ELR (cell line): ENCODE data around the gene SLC6A8.

Source experiments
- DNase-seq: peaks from one replicate; pipeline ENCODE4 v3.0.0-alpha.2; 2015; ENCODE audit warnings: low read depth

The SLC6A8 gene

DNA sequence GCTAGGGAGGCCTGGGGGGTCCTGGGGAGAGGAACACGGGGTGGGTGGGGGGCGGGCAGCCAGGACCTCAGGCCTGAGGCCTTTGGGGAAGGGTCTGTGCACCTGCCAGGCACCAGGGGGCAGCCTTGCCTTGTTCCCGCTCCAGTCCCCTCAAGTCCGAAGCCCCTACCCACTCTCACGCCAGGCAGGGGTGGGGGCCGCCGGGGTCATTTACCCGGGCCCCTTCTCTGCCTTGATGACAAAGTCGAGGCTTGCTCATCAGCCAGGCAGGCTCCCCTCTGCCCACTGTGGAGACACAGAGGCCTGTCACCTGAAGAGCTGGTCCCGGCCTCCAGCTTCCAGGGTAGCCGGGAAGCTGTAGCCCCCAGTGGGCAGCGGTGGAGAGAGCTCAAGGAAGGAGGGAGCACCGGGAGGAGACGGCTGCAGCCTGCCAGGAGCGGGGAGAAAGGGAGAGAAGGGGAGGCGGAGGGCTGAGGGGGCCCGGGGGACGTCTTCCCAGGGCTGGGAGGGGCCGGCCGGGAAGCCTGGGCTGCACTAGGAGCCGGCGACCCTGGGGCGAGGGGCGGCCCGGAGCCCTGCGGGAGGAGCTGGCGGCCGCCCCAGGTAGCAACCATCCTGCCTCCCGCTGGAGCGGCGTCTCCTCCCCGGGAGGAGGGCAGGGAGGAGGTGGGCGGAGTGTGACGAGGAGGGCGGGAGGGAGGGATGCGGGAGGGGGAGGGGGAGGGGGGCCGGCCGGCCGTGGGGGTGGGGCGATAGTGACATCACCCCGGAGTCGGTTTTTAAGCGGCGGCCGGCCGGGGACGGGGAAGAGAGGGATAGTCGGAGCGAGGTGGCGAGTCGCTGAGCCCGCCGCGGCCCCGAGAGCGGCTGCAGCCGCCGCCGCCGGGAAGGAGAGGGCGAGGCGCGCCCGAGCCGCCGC is at the start of gene SLC6A8:
SLC6A8 (plus strand) TSS at position 806 of the 919 bp plus-strand sequence. CDS start 649 bp downstream, outside the sequence.
- peak; percentile 72 for DNase-seq

DNA sequence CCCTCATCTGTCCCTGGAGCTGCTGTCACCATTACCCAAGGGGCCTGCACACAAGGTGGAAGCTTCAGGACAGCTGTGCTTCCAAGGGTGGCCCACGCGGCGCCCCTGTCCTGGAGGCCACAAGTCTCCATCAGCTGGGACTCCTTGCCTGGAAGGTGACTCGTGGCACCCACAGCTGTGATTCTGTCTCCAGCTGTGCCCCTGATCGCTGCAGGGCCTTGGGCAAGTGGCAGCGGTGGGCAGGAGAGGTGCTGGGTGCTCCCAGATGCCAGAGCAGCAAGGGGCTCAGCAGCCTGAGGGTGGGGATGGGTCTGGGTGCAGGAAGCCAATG is 49.7 kb upstream of the SLC6A8 start:
- DNase-seq: no peak

DNA sequence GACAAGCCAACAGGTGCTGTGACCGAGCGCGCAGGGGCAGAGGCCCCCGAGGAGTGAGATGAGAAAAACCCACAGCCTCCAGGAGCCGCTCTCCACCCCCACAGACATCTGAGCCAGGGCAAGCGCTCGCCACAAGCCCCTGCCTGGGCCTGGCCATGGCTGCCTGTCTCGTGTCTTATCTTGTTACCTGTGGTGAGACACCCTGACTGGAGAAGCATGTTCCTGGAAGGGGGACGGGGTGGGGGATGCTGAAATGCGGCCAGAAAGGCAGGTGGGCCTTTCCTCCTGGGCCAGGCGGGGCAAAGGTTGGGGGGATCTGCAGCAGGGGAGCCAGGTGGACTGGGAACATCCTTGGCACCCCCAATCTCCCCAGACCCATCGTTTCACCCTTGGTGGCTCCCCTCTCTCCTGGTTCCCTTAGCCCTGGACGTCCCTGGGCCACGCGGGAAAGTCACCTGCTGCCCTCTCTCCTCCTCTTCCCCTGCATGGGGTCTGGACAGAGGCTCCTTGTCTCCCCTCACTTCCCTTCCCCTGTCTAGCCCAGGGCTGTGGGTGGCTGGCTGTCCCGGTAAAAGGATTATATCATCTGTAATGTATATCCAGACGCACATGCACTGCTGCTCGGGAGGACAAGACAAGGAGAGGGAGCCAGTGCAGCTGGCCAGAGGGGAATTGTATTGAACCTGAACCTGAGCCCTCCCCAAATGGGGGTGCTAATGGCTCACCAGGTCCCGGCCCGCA is 49.1 kb upstream of the SLC6A8 start:
- no peak for DNase-seq

DNA sequence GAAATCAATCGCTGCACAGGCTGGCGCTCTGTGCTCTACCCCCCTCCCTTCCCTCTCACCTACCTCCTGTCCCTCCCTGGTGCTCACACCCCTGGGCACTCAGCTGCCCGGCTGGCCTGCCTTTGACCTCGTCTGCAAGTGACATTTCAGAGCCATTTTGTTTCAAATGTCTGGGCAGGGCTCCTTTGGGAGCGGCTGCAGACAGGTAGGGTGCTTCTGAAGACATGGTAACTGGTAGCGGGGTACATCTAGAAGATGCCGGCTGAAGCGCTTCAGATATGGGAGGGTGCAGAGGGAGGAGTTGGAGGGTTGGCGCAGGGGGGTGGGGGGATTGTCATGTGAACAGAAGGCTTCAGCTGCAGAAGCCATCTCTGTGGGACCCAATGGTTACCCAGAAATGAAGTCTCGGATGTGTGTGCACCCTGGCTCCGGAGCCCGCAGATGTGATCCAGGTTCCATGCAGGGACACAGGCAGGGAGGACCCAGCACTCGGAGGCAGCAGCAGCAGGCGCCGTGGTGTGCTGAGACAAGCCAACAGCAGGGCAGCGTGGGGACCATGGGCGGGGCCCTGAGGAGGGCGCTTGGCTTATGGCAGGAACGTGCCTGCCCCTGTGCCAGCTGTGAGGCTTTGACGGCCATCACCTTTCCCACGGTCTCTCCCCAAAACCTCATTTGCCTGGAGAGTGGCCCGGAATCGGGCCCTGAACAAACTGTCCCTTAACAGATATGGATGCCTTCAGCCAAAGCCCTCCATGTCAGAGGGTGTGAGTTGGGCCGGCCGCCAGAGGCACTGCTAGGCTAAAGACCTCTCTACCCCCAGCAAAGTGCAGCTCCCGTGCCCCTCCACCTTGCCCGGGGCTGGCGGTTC is 48.3 kb upstream of the SLC6A8 start:
- no peak for DNase-seq

DNA sequence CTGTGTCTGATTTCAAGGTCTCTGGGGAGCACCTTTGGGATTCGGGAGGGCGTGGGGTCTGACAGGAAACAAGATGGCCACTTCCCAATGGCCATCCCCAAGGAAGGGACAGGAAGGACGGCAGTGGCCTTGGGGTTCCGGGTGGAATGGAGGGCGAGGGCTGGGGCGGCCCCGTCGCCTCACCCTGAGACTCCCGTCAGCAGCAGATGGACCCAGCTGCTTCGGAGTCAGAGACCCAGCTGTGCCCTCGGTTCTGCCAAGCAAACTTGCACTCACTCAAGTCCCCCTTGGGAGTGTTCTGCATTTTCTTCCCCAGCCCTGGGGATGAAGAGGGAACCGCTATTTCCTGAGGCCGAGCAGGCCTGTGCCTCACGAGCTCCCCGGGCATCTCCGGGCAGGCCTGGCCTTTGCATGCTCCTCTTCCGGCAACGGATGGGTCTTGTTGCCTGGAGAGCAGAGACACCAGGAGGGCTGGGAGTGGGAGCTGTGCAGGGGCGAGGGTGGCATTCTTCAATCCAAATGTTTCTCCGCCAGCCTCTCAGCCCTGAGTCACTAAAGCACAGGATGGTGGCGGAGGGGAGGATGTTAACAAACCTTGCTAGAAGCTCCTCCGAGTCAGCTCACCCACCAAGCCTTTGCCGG is 47.6 kb upstream of the SLC6A8 start:
- DNase-seq: no peak

DNA sequence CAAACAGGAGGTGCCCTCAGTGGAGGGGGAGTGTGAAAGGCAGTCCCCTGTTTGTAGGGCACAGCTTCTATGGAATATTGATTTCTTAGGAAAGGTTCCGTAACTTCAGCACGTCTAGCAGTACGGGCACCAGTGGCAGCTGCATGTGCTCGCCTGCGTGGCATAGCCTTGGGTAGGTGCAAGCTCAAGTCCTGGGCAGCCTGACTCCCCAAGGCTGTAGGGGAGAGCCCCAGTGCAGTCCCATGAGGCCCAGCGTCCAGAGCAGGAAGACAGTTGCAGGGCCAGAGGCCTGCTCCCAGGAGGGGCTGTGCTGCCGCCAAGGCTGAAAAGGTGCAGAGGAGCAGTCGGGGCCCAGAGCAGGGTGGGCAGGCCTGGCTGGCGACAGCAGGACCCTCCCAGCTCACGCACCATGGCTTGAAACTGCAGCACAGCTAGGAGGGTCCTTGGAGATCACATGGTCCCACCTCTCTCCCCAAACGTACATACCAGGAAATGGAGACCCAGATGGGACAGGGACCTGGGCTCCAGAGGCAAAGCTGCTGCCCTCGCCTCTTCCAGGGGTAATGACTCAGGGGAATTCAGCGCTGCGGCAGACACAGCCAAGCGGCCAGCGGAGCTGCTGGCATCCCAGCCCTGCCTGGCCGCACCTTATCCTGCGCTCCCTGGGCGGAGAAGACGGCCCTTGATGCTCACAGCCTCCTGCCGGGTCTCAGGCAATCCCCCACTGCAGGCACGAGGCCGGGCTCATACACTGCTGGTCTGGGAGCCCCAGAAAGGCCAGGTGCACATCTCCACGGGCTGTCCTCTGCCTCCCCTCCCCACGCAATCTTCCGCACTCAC is 46.8 kb upstream of the SLC6A8 start:
- no peak for DNase-seq

DNA sequence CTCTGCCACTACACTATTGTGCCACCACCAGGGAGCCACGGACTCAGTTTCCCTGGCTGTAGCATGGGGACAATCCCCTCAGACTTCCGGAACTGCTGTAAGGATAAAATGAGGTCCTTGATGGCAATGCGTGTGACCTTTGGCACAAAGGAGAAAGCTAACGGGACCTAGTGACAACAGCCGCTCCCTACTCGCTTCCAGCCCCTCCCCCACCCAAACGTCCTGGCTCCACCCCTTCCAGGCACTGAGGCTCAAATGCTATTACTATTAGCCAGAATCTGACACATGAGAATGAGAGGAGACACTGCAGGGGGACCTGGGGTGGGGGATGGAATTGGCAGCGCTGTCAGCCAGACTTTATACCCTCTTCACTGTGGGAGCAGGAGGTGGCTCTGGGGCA is 46.1 kb upstream of the SLC6A8 start:
- DNase-seq: no peak

DNA sequence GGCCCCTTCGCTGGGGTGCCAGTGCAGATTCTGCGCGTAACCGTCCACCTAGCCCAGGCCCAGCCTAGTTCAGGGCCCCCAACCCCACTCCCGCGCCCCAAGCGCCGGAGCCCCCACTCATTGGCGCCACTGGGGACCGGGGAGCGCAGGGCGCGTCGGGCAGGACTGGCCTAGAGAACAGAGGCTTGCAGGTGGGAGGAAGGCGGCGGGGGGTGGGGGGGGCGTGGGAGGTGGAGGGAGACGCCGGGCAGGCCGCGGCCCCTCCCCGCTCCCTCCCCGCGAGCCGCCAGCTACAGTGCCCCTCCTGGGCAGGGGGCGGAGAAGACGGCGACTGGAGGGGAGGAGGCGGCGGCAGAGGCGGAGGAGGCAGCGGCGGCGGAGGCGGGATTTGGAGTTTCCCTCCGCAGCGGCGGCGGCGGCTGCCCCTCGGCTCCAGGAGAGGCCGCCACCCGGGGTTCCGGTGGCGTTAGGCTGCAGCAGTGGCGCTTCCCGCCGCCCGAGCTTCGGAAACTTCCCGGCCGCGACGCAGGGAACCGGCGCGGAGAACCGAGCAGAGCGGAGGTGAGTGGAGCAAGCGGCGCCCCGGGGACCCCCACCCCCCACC is 45.6 kb upstream of the SLC6A8 start:
- no peak for DNase-seq

DNA sequence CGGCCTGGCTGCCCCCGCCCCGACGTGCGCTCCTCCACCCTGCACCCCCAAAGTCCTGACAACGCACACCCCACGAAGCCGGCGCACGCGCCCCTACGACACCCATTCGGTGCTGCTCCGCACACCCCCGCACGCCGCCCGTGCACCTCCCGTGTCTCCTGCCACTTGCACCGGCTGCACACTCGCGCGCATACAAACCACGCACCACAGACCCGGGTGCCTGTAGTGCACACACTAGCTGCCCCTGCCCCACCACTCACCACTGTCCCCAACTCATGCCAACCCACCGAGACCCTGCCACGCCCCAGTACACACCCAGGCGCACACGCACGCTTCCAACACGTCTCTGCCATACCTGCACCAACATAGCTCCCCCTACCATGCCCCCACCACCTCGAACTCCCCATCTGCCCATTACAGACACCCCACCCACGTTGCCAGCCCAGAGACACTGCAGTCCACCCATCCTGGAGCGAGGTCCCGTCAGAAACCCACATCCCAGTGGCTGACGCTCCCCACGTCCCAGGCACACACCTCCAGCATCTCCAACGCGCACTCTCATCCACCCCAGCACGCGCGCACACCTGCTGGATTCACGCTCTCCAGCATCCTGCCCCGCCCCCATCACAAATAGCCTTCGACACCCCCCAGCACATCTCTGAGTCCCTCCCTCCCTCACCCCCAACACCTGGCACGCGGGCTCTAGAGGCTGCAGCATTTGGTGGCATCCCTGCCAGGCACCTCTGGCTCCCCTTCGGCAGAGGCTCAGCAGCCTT is 44.9 kb upstream of the SLC6A8 start:
- DNase-seq: no peak

DNA sequence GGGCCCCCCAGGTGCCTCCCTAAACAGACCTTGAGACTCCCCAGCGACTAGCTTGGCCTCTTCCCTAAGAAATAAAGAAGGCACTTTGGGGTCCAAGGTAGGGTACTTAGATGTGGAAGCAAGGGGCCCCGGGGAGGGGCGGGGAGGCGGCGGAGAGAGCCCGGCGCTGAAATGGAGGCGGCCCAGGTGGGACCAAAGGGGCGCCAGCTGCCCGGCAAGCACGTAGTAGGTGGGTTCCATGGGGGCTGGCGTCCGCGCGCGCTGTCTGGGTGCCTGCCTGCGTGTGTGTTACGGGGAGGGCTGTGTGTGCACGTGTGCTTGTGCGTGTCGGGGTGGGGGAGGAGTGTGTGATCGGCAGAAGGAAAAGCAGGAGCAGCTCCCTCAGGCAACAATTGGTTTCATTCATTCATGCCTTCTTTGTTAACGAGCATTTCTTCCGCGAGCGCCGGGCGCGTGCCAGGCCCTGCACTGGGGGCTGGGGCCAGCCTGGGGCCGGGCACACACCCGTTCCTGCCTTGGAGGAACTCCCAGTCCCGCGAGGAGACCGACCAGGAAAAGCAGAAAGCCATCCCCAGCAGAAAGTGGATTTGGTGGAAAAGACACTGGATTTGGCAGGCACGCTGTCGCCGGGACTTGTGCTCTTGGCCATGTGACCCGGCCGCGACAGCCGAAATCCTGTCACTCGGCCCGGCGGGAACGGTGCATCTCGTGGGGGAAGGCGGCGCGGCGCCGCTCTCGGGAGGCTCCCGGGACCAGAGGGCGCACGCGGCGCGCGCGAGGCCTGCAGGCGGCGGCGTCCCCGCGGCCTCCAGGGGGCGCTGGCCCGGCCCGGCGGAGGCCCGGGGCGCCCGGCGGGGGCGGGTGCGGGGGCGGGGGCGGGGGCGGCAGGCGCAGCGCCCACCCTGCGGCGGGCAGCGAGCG is 44.0 kb upstream of the SLC6A8 start:
- peak; percentile 13 for DNase-seq

DNA sequence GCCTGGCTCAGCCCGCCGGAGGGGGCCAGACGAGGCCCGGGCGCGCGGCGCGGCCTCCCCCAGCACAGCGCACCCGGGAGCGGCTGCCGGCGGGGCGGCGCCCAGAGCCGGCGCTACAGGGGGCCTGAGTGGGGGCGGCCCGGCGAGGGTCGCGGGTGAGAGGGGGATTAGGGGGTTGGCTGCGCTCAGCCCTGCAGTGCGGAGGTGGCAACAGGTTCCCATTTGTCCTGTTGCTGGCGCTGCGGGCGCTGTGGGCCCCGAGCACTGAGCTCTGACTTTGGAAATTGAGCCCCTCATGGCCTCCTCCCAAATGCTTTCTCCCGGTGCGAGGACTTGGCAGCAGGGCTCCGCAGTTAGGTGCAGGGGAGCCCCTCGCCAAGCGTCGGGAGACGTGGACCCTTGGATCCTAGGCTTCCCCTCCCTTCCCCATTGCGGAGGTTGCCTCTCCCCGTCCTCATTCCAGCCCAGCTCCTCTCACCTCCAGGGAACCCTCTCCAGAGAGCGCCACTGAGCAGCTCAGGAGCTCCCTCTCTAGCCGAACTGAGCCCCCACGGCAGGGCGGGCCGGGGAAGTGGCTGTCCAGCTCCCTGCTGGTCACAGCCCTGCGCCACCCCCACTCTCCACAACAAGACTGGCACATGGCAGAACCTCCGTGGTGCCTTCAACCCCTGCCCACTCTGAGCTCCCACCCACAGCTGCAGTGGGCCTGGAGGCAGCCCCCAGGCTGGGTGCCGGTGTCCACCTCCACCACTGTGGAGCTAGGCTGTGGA is 43.2 kb upstream of the SLC6A8 start:
- no peak for DNase-seq

DNA sequence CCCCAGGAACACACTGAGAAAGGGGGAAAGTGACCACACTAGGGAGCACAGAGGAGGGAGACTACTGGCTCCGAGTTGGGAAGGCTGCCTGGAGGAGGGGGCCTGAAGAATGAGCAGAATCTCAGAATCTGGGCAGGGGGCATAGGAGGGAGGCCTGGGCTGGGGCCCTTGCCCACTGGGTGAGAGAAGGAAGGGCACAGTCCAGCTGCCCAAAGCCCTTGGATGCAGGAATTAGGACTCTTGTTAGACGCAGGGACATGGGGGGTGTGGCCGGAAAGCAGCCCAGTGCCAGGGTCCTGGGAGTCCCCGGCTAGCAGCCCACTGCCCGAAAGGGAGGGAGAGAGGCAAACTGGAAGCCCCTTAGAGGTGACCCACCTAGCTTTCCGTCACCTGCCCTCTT is 42.6 kb upstream of the SLC6A8 start:
- DNase-seq: no peak

DNA sequence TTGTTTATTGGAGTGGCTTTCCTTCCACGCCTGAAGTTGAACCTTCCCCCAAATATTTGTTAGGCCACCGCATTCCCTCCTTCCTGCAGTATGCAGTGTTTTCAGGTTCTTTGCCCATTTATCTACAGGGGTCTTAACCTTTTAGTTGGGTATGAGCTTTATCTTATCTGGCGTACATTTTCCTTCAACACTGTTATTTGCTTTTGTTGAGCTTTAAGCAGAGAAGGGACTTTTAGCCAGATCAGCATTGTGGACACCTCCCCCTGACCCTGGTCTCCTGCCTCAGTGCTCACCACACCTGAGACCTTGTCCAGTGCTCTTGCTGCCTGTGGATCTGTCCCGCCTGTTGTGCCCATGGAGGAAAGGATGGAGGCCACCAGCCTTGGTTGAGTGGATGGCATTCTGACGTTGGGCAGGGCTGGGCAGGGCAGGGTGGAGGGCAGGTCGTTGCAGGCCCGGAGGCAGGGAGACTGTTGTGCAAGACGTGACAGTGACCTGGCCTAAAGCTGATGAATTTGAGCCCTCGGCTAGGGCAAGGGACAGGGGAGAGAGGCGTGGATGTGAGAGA is 41.7 kb upstream of the SLC6A8 start:
- DNase-seq: no peak

DNA sequence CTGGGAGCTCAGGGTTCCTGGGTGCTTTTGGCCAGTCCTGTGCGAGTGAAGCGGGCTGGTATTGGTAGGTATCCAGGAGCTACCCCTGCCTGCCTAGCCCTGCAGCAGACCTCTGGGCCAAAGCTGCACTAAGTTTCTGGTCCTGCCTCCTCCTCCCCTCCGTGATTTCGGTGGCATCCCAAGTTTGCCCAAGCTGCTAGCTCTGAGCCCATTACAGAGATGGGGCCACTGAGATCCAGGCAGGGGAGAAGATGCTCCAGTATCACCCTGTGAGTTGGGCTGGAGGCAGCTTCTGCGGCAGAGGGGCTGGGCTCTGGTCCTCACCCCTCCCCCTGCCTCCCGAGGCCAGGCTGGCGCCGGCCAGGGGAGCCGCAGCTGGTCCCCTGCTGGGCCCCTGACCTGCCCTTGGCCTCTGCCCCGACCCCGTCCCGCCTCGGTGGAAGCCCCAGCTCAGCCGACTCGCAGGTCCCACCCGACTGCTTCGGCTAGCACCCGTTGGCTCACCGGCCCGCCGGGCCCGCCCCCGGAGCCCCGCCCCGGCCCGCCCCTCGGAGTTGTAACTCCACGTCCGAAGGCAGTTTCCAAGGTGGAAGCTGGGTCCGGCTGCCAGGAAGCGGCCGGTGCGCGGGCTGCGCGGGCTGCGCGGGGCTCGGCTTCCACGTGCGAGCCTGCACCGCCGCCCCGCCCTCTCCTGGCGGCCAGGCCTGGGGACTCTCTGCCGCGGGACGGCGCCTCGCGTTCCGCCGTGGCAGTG is 40.9 kb upstream of the SLC6A8 start, which contains the start of gene DUSP9:
DUSP9 (plus strand) TSS at position 584 of the 754 bp plus-strand sequence. CDS start 751 bp downstream, outside the sequence.
- DNase-seq: peak; percentile 60

DNA sequence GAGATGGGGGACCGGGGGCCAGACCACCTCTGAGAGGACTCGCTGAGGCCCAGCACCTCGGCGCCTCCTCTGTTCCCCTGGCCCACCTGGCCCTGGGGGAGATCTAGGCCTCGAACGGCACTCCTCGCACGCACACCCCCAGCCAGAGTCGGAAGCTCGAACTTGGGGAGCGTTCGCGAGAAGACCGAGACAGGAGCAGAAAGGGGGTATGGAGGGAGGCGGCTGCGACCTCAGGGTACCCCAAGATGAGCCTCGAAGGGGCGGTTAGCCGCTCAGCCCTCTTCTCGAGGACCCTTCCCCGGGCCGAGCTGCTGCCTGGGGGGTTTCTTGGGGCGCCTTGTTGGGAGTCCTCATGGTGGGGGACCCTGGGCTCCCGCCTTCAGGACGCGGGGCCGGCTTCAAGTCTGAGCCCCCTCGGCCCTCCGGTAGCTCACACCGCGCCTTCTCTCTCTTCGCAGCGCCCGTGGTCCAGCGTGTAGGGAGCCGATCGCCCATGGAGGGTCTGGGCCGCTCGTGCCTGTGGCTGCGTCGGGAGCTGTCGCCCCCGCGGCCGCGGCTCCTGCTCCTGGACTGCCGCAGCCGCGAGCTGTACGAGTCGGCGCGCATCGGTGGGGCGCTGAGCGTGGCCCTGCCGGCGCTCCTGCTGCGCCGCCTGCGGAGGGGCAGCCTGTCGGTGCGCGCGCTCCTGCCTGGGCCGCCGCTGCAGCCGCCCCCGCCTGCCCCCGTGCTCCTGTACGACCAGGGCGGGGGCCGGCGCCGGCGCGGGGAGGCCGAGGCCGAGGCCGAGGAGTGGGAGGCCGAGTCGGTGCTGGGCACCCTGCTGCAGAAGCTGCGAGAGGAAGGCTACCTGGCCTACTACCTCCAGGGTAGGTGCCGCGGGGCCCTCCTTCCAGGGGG is 40.0 kb upstream of the SLC6A8 start:
- DNase-seq: no peak
